Mononuclear cell (primary cell): ENCODE results near the gene CLEC16A. TPM values are rescaled to one million over a fixed set of nuclear protein-coding genes. Genes with fewer than 3 reads are reported as not detected.
"Not testable (repeated sequence)": the region's sequence is repeated elsewhere in the genome, so short reads cannot be mapped to it uniquely, and the experiment has no call there.

ENCODE experiments used
- H3K27me3 ChIP-seq: 2 replicates; pipeline ENCODE4 v1.6.0; 2011; ENCODE audit warnings: low read length, control low read depth; ENCODE audit not compliant: insufficient read depth
- H3K4me1 ChIP-seq: 2 replicates; pipeline ENCODE4 v1.5.1; 2011; ENCODE audit warnings: mild to moderate bottlenecking, low read length, control low read depth; ENCODE audit not compliant: insufficient read depth
- H3K4me3 ChIP-seq: 2 replicates; pipeline ENCODE4 v1.5.1; 2011; ENCODE audit warnings: mild to moderate bottlenecking, low read length, moderate library complexity
- H3K9me3 ChIP-seq: 2 replicates; pipeline ENCODE4 v1.5.1; 2011; ENCODE audit warnings: low read depth, mild to moderate bottlenecking, control low read depth, low read length
- total RNA-seq: library from RNA; depleted of rRNA; stranded (reverse); fragments of >200 nt; gene quantifications from one replicate; pipeline ENCODE4 v1.2.3, GENCODE V29; 2012

The CLEC16A gene
- total RNA-seq, 1 donor: 26.9 TPM

- H3K9me3 ChIP-seq: no peaks in the 10 kb centered on the region
- H3K4me1 ChIP-seq: peaks cover 35% of the 10 kb centered on the region
- H3K27me3 ChIP-seq: no peaks in the 10 kb centered on the region
- H3K4me3 ChIP-seq: no peak overlapping the region
These were observed 21.2 kb downstream of the CLEC16A start for GRCh38 chr16:10965440-10966061.

- Histone ChIP-seq H3K9me3 (no peaks in the 10 kb centered on the region), H3K4me3 (no peak overlapping the region), H3K27me3 (no peaks in the 10 kb centered on the region), H3K4me1 (peaks cover 35% of the 10 kb centered on the region)
These were observed 21.8 kb downstream of the CLEC16A start for GRCh38 chr16:10966129-10966528.

GRCh38 chr16:10966559-10966958, 22.2 kb downstream of the CLEC16A start:
- not testable (repeated sequence) for H3K27me3 ChIP-seq

GRCh38 chr16:10967986-10968385, 23.6 kb downstream of the CLEC16A start:
- Histone ChIP-seq H3K4me3 (no peak overlapping the region), H3K4me1 (peaks cover 45% of the 10 kb centered on the region), H3K9me3 (no peaks in the 10 kb centered on the region), H3K27me3 (no peaks in the 10 kb centered on the region)

More at GRCh38 chr16:10966559-10966958, 22.2 kb downstream of the CLEC16A start:
- not testable (repeated sequence) for H3K9me3 ChIP-seq, H3K4me3 ChIP-seq
- peaks cover 36% of the 10 kb centered on the region for H3K4me1 ChIP-seq

- no peak overlapping the region for H3K4me3 ChIP-seq
- peaks cover 45% of the 10 kb centered on the region for H3K4me1 ChIP-seq
- H3K27me3 ChIP-seq: no peaks in the 10 kb centered on the region
- H3K9me3 ChIP-seq: no peaks in the 10 kb centered on the region
These were observed 24.1 kb downstream of the CLEC16A start for GRCh38 chr16:10968498-10968897.

GRCh38 chr16:10969615-10970014, 25.3 kb downstream of the CLEC16A start:
- H3K4me1 ChIP-seq: peaks cover 36% of the 10 kb centered on the region
- H3K9me3 ChIP-seq: no peaks in the 10 kb centered on the region
- H3K27me3 ChIP-seq: no peaks in the 10 kb centered on the region
- H3K4me3 ChIP-seq: no peak overlapping the region

- Histone ChIP-seq H3K9me3 (no peaks in the 10 kb centered on the region), H3K4me3 (no peak overlapping the region), H3K4me1 (peaks cover 32% of the 10 kb centered on the region), H3K27me3 (no peaks in the 10 kb centered on the region)
These were observed 25.7 kb downstream of the CLEC16A start for GRCh38 chr16:10970065-10970464.

GRCh38 chr16:10971560-10971961, 27.2 kb downstream of the CLEC16A start:
- Histone ChIP-seq H3K27me3 (no peaks in the 10 kb centered on the region), H3K4me1 (peaks cover 19% of the 10 kb centered on the region), H3K4me3 (no peak overlapping the region), H3K9me3 (no peaks in the 10 kb centered on the region)

GRCh38 chr16:10972108-10972818, 27.9 kb downstream of the CLEC16A start:
- Histone ChIP-seq H3K27me3 (no peaks in the 10 kb centered on the region), H3K4me1 (peaks cover 19% of the 10 kb centered on the region), H3K4me3 (no peak overlapping the region), H3K9me3 (no peaks in the 10 kb centered on the region)

GRCh38 chr16:10972819-10973464, 28.6 kb downstream of the CLEC16A start:
- no peaks in the 10 kb centered on the region for H3K27me3 ChIP-seq
- no peak overlapping the region for H3K4me3 ChIP-seq
- no peaks in the 10 kb centered on the region for H3K9me3 ChIP-seq
- peaks cover 19% of the 10 kb centered on the region for H3K4me1 ChIP-seq

GRCh38 chr16:10976634-10977033, 32.3 kb downstream of the CLEC16A start:
- peaks cover 8% of the 10 kb centered on the region for H3K4me1 ChIP-seq
- no peak overlapping the region for H3K4me3 ChIP-seq
- no peaks in the 10 kb centered on the region for H3K9me3 ChIP-seq
- H3K27me3 ChIP-seq: no peaks in the 10 kb centered on the region

GRCh38 chr16:10978124-10978523, 33.8 kb downstream of the CLEC16A start:
- H3K4me1 ChIP-seq: no peaks in the 10 kb centered on the region
- no peaks in the 10 kb centered on the region for H3K9me3 ChIP-seq
- no peak overlapping the region for H3K4me3 ChIP-seq
- H3K27me3 ChIP-seq: no peaks in the 10 kb centered on the region

GRCh38 chr16:10978871-10979446, 34.6 kb downstream of the CLEC16A start:
- no peak overlapping the region for H3K4me3 ChIP-seq
- H3K9me3 ChIP-seq: no peaks in the 10 kb centered on the region
- no peaks in the 10 kb centered on the region for H3K4me1 ChIP-seq
- no peaks in the 10 kb centered on the region for H3K27me3 ChIP-seq

- Histone ChIP-seq H3K4me3 (no peak overlapping the region), H3K9me3 (no peaks in the 10 kb centered on the region), H3K27me3 (no peaks in the 10 kb centered on the region), H3K4me1 (no peaks in the 10 kb centered on the region)
These were observed 35.6 kb downstream of the CLEC16A start for GRCh38 chr16:10979717-10980601.
